ENCODE data around the gene ARMCX4.
"Not testable (repeated sequence)": the region's sequence is repeated elsewhere in the genome, so short reads cannot be mapped to it uniquely, and the experiment has no call there.

The ARMCX4 gene

GRCh38 chrX:101485212-101485949 is at the start of gene ARMCX4:
Gene ARMCX4, plus strand, starts transcription at chrX:101485456. Its CDS starts 3,134 bp downstream, at chrX:101488590.
- DNase-seq (ENCODE audit: low read depth, low spot score): peak; percentile 78

DNA sequence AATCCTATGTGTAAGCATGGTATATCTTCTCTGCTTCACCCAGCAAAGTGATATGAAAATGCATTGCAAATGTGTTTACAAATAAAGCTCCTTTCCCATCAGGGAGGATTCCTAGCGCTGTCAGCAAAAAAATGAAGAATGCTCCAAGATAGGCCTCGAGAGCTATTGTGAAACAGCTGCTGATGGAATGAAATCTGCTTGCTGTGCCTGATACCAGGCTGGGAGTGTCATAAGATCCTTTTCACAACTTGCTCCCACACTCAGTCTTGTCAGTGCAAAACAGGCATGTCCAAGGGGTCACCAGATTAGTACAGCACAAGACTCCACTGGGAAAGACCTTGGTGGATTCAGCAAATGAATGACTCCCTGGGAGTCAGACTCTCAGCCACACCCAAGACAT is 43.2 kb upstream of the ARMCX4 start:
- no peak for DNase-seq (ENCODE audit: low read depth, low spot score)

DNA sequence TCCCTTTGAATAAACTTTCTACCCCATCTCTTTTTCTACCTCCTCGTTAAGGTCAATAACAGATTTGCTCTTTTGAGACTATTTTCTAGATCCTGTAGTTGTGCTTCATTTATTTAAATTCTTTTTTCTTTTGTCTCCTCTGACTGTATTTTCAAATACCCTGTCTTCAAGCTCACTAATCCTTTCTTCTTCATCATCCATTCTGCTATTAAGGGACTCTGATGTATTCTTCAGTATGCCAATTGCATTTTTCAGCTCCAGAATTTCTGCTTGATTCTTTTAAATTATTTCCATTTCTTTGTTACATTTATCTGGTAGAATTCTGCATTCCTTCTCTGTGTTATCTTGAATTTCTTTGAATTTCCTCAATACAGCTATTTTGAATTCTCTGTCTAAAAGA is 36.0 kb upstream of the ARMCX4 start:
- no peak for DNase-seq (ENCODE audit: low read depth, low spot score)

DNA sequence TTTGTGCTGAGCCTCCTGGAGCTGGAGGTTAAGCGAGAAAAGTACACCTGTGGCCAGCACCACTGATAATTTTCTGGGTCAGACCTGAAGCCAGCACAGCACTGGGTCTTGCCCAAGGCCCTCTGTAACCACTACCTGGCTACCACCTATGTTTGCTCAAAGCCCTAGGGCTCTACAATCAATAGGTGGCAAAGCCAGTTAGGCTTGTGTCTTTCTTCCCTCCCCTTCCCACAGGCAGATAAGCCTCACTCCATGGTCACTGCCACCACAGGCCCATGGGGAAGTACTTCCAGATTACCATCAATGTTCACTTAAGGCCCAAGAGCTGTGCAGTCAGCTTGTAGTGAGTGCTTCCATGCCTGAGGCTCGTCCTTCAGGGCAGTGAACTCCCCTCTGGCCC is 35.2 kb upstream of the ARMCX4 start:
- peak; percentile 22 for DNase-seq (ENCODE audit: low read depth, low spot score)

GRCh38 chrX:101450961-101451360 is 34.3 kb upstream of the ARMCX4 start:
- peak; percentile 8 for DNase-seq (ENCODE audit: low read depth, low spot score)

GRCh38 chrX:101452056-101452455 is 33.2 kb upstream of the ARMCX4 start:
- no peak for DNase-seq (ENCODE audit: low read depth, low spot score)

- no peak for DNase-seq (ENCODE audit: low read depth, low spot score)
These were observed 24.6 kb upstream of the ARMCX4 start for GRCh38 chrX:101460669-101461068.

DNA sequence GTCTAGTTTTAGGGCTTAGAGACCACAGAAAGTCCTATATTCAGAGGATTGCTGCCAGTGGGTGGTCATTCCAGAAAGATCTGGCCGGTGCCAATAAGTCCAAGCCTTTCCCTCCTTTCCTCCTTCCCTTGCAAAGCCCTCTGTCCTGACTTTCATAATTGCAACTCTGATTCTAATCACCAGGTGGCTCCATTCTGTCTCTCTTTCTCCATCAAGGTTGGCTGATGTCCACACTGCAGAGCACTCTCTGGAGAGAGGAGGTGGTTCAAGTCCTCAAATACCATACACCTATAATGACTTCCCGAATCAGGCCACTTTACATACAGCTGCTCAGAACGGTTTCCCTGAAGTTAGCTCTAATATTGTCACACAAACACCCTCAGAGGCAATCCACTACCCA is 22.4 kb upstream of the ARMCX4 start:
- peak; percentile 23 for DNase-seq (ENCODE audit: low read depth, low spot score)

DNA sequence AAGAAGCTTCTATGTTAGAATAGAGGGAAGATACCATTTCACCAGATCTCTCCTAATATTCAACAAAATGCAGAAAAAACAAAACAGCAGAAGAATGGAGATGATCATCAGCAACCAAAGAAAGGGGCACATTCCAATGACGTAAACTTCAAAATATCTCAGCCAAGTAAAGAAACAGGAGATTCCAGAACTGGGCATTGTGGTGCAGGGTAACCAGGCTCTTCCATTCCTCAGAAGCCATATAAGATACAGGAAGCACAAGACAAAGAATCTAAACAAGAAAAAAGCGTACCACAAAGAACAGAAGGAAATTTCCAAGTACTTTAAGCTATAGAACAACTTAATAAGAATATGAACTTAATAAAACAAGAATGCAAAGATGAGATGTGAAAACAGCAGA is 6.9 kb upstream of the ARMCX4 start:
- peak; percentile 23 for DNase-seq (ENCODE audit: low read depth, low spot score)

GRCh38 chrX:101482296-101482695 is 3.0 kb upstream of the ARMCX4 start:
- no peak for DNase-seq (ENCODE audit: low read depth, low spot score)

GRCh38 chrX:101483705-101484104 is 1.6 kb upstream of the ARMCX4 start:
- peak; percentile 21 for DNase-seq (ENCODE audit: low read depth, low spot score)

DNA sequence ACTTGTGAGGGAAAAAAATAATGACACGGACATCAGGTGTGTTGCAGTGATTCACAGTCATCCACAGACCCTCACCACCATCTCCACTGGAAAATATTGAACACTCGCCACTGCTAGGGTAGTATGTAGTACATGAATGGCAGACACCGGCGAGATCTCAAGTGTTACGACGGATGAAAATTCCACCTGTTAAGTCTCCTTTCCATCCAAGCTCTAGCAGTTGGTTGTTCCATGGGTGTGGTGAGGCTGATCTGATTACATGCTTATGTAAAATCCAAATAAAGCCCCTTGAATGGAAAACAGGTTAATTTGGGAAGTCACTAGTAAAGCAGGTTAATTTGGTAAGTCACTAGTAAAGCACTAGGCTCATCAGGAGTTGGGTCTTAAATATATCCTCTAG is 1.1 kb upstream of the ARMCX4 start:
- DNase-seq (ENCODE audit: low read depth, low spot score): no peak

- no peak for DNase-seq (ENCODE audit: low read depth, low spot score)
These were observed 3.5 kb downstream of the ARMCX4 start for GRCh38 chrX:101488796-101489195.

- no peak for DNase-seq (ENCODE audit: low read depth, low spot score)
These were observed 6.7 kb downstream of the ARMCX4 start for GRCh38 chrX:101491943-101492342.

DNA sequence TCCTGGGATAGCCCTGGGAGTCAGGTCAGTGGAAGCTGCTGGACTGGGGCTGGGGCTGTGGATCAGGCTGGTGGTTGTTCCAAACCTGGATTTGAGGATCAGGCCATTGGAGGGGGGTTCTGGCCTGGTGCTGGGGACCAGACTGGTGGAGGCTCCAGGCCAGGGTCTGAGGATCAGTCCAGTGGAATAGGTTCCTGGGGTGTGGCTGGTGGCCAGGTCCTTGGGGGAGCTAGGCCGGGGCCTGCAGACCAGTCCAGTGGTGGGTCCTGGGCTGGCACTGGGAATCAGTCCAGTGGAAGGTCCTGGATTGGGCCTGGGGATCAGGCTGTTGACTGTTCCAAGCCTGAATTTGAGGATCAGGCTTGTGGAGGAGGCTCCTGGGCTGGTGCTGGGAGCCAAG is 8.0 kb downstream of the ARMCX4 start:
- no peak for DNase-seq (ENCODE audit: low read depth, low spot score)

DNA sequence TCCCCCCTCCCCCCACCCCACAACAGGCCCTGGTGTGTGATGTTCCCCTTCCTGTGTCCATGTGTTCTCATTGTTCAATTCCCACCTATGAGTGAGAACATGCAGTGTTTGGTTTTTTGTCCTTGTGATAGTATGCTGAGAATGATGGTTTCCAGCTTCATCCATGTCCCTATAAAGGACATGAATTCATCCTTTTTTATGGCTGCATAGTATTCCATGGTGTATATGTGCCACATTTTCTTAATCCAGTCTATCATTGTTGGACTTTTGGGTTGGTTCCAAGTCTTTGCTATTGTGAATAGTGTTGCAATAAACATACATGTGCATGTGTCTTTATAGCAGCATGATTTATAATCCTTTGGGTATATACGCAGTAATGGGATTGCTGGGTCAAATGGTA is 17.7 kb downstream of the ARMCX4 start:
- not testable (repeated sequence) for DNase-seq (ENCODE audit: low read depth, low spot score)

DNA sequence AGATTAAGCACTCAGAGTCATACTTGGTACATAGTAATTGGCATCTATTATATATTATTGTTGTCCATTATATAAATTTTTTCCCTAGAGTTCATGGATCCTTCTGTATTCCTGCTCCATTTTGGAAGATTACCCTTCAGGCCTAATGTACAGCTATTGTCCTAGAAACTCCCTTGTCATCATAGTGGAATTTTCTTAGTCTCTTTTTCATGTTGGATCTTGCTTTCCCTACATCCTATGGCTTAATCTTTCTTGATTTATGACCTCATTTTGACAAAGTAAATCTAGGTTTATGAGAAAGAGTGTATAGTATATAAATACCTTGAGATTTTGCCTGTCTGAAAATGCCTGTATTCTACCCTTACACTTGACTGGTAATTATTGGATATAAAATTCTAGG is 22.1 kb downstream of the ARMCX4 start:
- DNase-seq (ENCODE audit: low read depth, low spot score): no peak

- DNase-seq (ENCODE audit: low read depth, low spot score): no peak
These were observed 22.7 kb downstream of the ARMCX4 start for GRCh38 chrX:101507986-101508385.

GRCh38 chrX:101530944-101531343 is 45.7 kb downstream of the ARMCX4 start:
- DNase-seq (ENCODE audit: low read depth, low spot score): no peak
